ENCODE data around the gene FGD3. TPM values are rescaled to one million over a fixed set of nuclear protein-coding genes. Genes with fewer than 3 reads are reported as not detected.
A peak's percentile ranks its signal among the peaks of the same experiment; 100 is the strongest.

FGD3 gene
- total and polyA plus RNA-seq, 2 of the 8 experiments (the other 6 are each of a cell fraction or from before 2014, with no cell fraction given) = 1.4 to 1.9 TPM

- no peak for DNase-seq (ENCODE audit: low read depth in 1 of 2, low spot score in 2 of 2)
These were observed 137.2 kb downstream of the FGD3 start for GRCh38 chr9:93084471-93084881.

More at GRCh38 chr9:93084471-93084881, 137.2 kb downstream of the FGD3 start:
- Histone ChIP-seq H3K4me2 (ENCODE audit: insufficient read depth in 1 of 2, low read depth in 2 of 2, low read length in 2 of 2) (no peak overlapping the region), H2BK5ac (ENCODE audit: low read depth, low read length) (no peak overlapping the region), H2BK120ac (replicated peaks; ENCODE audit: low read depth, low read length) (no peak overlapping the region), H3K9me3 (ENCODE audit: insufficient read depth in 2 of 2, low read depth in 1 of 2, low read length in 1 of 2) (peaks cover 4% of the 10 kb centered on the region in 2 experiments; a peak in 1 of 4 replicates), H3K4me3 (ENCODE audit: extremely low read depth in 1 of 4, insufficient read depth in 2 of 4, low read depth in 3 of 4, low read length in 4 of 4) (no peak overlapping the region), H4K91ac (replicated peaks; ENCODE audit: insufficient read length, low read length) (no peak overlapping the region), H3K18ac (ENCODE audit: extremely low read depth, low read length) (no peak overlapping the region), H2BK15ac (ENCODE audit: low read length) (0 out of 2 replicates have a peak overlapping the region, but pooled peaks have one; percentile 29), H3K14ac (ENCODE audit: insufficient read length) (no peak overlapping the region), H2AK5ac (ENCODE audit: low read depth, low read length) (no peak overlapping the region), H3K4ac (replicated peaks; ENCODE audit: insufficient read length, low read depth, low read length) (no peak overlapping the region), H3K36me3 (ENCODE audit: control insufficient read depth in 2 of 4, insufficient read depth in 4 of 4, low read length in 3 of 4) (no peaks in the 10 kb centered on the region), H3K27ac (ENCODE audit: low read depth, low read length) (no peak overlapping the region), H4K8ac (ENCODE audit: extremely low read depth, insufficient read depth, low read length) (no peak overlapping the region; the same call in 1 of the 2 replicates), H3K23ac (ENCODE audit: insufficient read length) (no peak overlapping the region), H3K23me2 (ENCODE audit: low read depth, low read length) (no peaks in the 10 kb centered on the region), H4K20me1 (replicated peaks in 1 of 2; ENCODE audit: control insufficient read depth in 1 of 2, insufficient read depth in 2 of 2, low read length in 2 of 2) (no peaks in the 10 kb centered on the region), H2BK12ac (ENCODE audit: low read depth, low read length) (no peak overlapping the region), H3K79me2 (ENCODE audit: control insufficient read depth in 1 of 2, insufficient read depth in 2 of 2, low read length in 2 of 2) (no peaks in the 10 kb centered on the region), H3K9ac (replicated peaks in 1 of 4; ENCODE audit: extremely low read depth in 1 of 4, low read depth in 3 of 4, low read length in 3 of 4) (no peak overlapping the region), H3K4me1 (replicated peaks in 1 of 4; ENCODE audit: control insufficient read depth in 3 of 4, insufficient read depth in 4 of 4, low read length in 3 of 4) (no peaks in the 10 kb centered on the region; a peak in 1 of 7 replicates), H2BK20ac (ENCODE audit: low read length) (no peak overlapping the region), H2AFZ (ENCODE audit: low read length) (no peak overlapping the region), H3K27me3 (replicated peaks in 1 of 4; ENCODE audit: control insufficient read depth in 3 of 4, extremely low read depth in 1 of 4, insufficient read depth in 3 of 4, low read length in 3 of 4) (no peaks in the 10 kb centered on the region), H3K56ac (replicated peaks; ENCODE audit: insufficient read length, low read depth, low read length) (no peak overlapping the region), H3K79me1 (ENCODE audit: low read depth, low read length) (no peaks in the 10 kb centered on the region), H4K5ac (ENCODE audit: insufficient read length, low read depth, low read length) (no peak overlapping the region)
- TF ChIP-seq SP1 (IDR thresholded peaks at IDR 0.05; ENCODE audit: low read depth, low read length) (no peak), ZNF274 (IDR thresholded peaks at IDR 0.05; ENCODE audit: borderline replicate concordance, extremely low read depth, low read length) (no peak), USF2 (IDR thresholded peaks at IDR 0.05; ENCODE audit: low read length) (no peak), EP300 (IDR thresholded peaks at IDR 0.05; ENCODE audit: borderline replicate concordance in 1 of 2, low read depth in 2 of 2, low read length in 2 of 2) (no peak)
- TF ChIP-seq, protein P1, sequence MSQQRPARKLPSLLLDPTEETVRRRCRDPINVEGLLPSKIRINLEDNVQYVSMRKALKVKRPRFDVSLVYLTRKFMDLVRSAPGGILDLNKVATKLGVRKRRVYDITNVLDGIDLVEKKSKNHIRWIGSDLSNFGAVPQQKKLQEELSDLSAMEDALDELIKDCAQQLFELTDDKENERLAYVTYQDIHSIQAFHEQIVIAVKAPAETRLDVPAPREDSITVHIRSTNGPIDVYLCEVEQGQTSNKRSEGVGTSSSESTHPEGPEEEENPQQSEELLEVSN (IDR thresholded peaks at IDR 0.05) = no peak
- ChIA-PET POLR2A (ENCODE audit: partially characterized antibody) (no interaction called here), CTCF (ENCODE audit: partially characterized antibody) (interaction anchor here (1.4 to 2.5 kb wide), 2 partner anchors 24 to 48 kb away, joined by 3 to 10 read pairs; no protein-coding TSS in a partner anchor)
- FAIRE-seq = no peak
- 87% methylated on average over 6 of the region's 6 CpGs; no CpG with 5 or more reads in 1 of the 2 experiments for WGBS, 2 experiments (ENCODE audit: extremely low coverage in 1 of 2, insufficient coverage in 1 of 2, insufficient read length in 1 of 2, insufficient replicate concordance in 2 of 2, low coverage in 1 of 2, low lambda C conversion rate in 2 of 2, missing lambda C conversion rate in 1 of 2)

Measured in H1 (cell line).